ENCODE measurements around the gene LHPP.

LHPP gene

DNA sequence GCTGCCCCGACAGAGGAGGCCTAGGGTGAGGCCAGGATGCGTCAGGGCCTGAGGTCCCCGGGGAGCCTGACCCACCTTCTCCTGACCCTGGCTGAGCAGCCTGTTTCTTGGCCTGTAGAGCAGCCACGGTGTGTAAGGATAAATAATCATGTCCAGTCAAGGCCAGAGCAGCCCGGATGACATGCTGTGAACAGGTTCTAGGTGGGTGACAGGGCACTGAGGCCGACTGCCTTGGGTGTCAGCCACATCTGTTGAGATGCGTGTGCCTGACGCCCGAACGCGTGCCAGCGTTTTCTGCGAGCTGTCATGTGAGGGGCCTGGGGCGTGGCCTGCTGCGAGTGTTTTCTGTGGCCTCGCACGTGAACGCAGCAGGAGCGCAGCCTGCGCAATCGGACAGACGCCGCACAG lies 164.2 kb downstream of the LHPP start:
- DNase-seq = no peak

DNA sequence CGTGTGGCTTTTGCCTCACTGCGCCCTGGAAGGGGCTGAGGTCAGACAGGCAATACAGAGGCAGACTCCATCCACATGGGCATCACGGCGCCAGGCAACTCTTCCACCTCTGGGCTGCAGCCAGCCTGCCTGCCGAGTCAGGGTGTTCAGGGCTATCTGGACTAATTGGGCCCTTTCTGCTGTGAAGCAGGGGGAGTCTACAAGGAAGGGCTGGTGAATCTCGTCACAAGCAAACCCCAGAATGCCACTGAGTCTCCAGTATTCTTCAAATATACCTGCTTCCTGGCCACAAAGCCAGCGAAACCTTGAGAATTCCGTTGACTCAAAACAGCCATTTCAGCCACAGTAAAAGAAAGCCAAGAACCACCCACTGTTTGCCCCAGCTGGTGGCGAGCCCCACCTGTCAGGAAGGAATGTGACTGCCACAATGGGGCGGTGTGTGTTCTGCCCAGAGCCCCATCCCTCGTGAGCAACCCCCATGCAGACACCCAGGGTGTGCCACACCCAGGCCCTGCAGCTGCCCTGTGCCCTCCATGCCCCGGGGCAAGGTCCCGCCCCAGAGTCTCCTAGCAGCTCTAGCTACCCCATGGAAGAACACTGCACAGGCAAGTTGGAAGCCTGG lies 165.2 kb downstream of the LHPP start:
- no peak for DNase-seq

DNA sequence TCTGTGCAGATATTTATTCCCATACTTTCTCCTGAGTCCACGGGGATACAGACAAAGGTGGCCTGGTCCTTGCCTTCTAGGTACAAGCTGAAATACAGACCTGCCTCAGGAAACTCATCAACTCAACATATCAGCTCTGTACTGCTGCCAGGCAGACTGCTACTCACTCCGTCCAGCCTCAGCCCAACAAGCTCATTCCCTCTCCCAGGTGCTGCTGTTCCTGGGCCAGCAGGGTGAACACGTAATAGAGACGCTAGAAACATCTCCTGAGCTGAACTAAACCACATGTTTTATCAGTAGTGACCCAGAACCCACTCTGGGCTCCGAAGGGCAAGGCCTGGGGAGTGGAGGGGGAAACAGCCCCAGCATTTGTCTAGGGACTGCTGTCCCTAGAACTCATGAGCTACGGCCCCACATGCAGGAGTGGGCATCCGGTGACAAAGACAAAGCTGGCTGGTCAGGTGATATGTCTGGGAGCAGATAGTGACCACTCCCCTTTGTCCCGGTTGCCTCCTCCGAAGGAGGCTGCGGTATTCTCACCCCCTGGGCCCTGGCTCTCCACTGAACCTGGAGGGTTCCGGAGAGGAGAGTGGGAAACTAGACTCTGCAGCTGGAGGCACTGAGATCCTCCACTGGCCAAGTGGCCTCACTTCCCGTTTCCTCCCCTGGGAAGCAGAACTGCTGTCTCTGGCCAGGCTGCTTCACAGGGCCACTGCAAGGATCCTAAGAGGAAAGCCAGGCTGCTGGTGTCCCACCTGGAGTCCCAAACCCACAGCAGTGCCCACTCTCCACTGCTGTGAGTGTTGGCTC lies 166.4 kb downstream of the LHPP start:
- DNase-seq = no peak

DNA sequence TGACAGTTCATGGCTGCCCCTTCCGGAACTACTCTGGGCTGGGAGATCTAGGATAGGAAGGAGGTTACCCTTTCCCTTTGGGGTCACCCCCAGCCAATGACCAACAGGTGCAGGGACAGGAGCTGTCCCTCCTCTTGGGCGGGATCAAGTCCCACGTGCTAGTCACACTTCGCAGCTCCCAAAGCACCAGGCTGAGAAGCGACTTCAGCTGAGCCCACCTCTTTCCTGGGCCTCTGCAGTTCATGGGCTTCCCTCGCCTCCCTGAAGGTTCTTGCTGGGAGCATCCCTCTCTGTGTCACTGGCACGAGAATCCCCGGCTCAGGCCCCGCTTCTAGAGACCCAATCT lies 167.0 kb downstream of the LHPP start:
- DNase-seq = no peak

DNA sequence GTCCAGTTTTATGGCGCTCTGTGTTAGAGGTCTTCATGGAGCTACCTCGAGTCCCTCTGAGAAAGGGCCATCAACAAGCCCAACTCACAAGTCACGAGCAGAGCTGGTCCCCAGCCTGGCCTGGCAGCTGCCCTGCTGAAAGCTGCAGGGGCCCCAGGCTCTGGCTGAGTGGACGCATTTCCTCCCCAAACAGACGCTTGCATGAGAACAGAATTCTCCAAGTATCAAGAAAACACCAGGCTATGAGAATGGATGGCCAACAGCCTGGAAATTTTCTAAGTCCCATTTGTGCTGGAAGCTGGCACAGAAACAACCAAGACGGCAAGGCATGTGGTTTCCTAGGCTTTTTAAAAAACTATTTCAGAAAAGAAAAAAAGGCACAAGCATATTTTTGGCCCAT lies 167.8 kb downstream of the LHPP start:
- DNase-seq = peak in 7 of 14 donors; percentile 53 to 75 (median 67)

DNA sequence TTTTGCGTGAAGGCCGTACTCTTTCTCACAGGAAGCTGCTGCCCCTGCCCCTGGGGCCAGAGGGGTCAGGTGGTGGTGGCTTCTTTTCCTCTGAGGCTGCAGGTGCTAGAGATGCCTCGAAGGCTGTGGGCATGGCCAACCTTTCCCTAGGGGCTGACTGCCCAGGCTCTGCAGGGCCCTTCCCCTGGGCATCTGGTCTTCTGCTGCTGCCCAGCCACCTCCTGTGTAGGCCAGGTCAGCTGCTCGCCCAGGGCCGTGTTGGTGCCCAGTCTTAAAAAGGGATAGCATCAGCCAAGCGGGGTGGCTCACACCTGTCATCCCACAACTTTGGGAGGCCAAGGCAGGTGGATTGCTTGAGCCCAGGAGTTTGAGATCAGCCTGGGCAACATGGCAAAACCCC lies 168.2 kb downstream of the LHPP start:
- DNase-seq = peak in 2 of 14 donors; percentile 60 to 70

DNA sequence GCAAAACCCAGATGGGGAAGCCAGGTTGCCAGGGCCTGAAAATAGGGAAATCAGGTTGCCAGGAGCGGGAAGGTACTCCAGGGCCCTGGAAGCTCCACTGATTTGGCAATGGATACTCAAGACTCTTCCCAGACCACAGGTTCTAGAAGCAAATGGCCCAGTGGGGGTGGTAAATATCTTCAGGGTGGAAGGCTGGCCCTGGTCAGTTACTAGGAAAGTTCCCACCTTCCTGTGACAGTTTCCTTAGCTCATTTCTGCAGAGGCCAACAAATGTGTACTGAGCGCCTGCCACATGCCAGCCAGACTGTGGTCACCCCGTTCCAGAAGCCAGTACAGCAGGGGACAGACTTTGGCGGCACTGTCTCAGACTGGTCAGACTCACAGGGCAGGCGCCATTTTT lies 168.9 kb downstream of the LHPP start:
- DNase-seq = peak in 4 of 14 donors; percentile 39 to 92 (median 61)

DNA sequence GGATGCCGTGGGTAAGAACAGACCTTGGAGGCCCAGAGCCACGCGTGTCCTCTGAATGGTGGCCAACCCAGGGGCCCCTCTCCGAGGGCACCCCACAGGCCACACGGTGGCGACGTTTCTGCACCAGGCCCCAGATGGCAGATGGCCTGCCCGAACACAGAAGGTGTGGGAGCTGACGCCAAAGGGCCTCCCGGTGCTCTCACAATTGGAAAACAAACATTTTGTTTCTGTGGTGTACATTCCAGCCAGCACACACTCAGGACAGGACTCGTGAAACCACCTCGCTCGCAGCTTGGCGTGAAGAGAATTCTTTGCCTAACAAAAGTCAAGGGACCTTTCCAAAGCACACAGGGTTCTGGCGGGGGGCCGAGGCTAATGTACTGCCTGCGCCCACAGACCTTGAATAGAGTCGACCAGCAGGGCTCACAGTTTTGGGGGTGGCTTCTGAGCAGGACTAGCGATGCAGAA lies 170.5 kb downstream of the LHPP start:
- DNase-seq = peak in 3 of 14 donors; percentile 35 to 90 (median 63)

DNA sequence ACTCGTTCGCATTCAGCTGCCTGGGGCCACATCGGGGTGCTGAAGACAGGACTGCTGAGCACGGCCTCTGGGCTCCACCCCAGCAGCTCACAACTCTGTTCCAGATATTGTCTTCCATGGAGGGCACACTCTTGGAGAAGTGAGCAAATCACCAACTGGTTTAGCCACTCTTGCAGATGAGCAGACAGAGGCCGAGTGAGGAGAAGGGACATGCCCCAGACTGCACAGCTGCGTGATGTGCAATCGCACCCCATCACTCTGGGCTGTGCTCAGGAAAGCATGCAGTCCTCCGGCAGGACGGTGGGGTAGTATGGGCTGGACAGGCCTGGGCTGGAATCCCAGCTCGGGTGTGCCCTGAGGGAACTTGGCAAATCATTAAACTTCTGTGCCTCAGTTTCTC lies 170.9 kb downstream of the LHPP start:
- no peak for DNase-seq

DNA sequence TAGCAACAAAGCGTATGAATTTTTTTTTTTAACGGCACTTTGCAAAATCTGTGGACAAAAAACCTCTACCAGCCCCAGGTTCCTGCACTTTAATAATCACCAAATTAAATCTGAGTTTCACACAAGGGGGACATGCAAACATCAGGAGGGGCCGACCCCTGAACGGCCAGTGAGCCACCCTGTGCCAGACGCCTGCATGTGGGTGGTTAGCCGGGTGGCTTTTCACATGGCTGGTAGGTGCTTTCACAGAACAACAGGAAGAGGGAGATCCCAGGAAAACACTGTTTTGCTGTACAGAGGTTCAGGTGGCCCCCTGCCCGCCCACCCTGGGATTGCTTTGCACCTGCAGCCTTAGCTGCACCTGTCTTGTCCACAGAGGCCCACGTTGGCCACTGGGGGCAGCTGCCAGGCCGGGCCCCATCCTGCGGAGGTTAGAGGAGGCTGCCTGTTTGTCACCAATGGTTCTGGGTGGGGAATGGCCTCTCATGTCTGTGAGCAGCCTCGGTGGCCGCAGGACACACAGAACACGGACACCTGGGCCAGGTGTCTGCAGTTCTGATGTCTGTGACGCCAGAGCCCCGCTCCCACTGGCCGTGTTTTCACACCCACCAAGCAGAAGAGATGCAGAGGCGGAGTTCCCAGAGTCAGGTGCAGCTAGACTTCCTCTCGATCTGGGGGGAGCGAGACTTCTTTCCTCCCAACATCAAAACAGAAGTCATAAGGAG lies 174.8 kb downstream of the LHPP start:
- DNase-seq = no peak

DNA sequence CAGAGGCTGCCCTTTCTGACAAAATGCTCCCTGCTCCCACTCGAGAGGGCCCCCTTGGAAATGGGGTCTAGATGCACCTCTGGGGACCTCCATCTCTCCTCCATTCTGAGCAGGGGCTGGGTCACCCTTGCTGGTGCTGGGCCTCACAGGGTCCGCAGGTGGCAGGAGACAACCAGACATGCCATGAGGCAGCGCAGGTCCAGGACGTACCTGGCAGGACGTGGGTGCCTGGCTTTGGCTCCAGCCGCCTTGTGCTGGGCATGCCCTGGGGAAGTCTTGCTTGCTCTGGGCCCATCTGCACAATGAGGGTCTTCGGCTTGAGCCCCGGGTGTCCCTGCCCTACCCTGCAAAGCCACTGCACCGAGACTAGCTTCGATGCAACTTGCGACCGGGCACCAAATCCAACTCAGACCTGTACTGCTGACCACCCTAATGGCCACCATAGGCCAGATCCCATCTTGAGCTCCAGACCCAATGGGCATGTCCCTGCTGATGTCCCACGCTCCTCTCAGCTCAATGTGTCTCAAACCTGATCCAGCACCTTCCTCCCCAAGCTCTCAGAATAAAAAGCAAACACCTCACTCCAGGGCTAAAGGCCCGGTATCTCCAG lies 175.6 kb downstream of the LHPP start:
- DNase-seq = no peak

DNA sequence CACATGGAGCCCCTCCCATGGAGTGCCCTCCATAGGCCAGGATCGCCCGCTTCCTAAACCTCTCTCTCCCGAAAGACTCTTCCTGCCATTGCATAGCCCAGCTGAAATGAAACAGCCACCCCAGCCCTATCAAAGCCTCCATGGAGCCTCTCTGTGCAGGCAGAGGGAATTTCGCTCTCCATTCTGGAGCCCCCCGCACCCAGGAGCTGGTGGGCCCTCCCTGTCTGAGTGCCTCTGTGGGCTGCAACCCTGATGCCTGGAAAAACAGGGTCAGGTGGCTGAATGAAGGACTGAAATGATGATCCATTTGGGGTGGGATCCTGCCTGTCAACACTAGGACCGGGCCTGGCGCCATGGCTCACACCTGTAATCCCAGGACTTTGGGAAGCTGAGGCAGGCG lies 176.1 kb downstream of the LHPP start:
- DNase-seq = no peak

DNA sequence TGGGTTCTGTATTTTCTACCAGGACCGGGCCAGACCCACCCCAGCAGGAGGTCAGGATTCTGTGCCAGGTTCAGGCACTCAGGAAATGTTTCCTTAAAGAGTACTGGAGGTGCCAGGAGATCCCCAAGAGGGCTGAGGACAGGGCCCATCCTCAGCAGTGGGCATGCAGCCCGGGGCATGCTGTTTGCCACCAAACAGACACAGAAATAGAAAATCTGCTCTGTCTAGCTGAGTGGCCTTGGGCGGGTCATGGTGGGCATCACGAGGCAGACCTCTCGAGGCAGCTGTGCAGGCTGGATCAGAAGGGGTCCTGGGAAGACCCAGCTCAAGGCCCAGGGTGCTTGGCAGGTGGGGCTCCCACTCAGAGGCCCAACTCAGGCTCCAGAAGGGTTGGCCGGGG lies 177.6 kb downstream of the LHPP start:
- no peak for DNase-seq

DNA sequence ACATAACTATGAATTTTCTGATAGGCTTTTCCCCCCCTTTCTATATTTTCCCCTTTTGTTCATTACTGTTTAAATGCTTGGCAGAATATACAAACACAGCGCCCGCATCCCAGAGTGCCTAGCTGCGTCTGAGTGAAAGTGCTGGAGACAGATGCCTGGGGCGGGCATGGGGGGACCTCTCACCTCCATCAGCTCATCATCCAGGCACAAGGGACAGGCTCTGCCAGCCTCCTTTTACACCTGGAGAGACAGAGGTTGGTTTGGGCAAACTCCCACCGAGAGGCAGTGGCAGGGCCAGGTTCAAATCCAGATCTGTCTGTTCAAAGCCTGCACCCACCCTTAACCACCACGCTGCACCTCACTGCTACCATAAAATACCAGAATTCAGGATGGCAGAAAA lies 178.0 kb downstream of the LHPP start:
- no peak for DNase-seq

DNA sequence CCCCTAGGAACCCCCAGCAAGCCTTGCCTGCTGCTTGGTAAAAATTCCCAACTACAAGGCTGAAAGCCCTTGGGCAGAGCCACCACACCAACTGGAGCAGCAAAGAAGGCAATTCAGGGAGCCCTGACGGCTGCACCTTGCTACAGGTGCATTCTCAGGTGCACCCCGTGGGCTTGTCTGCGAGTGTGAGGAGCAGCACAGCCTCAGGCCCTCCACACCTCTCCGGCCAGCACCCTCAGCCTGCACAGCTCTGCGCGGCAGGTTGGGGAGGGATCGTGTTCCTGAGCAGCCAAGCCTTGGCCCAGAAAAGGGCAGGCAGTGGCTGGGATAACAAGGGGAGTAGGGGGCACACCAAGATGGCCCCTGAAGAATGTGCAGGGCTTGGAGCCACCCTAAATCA lies 178.4 kb downstream of the LHPP start:
- DNase-seq = no peak

DNA sequence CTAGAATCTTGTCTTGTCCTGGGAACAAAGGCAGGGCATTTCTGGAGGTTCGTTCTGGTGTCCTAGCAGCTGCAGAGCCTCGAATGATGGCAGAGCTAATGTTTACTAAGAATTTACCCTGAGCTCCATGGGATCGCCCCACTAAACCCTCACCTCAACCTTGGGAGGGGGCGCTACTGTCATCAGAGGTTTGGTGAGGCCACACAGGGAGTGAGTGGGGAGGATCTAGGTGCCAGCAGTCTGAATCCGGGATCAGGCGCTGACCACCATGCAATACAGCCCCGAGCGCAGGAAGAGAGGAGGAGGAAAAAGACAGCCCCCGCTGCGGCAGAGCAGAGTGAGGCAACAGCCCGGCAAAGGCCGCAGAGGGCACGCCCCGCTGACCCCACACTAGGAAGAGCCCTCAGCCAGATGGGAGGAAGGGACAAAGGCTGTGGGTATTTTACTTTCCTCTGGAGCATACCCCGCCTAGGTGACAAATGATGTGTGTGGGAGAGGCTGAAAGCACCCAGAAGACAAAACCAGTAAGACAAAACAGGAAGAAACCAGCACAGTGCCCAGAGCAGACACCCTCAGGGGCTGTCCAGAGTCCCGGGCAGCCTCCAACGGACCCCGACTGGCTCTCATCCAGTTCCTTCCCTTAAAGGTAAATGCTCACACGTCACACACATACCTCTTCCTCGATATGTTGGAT lies 179.1 kb downstream of the LHPP start:
- peak in 1 of 14 donors; percentile 58 for DNase-seq

DNA sequence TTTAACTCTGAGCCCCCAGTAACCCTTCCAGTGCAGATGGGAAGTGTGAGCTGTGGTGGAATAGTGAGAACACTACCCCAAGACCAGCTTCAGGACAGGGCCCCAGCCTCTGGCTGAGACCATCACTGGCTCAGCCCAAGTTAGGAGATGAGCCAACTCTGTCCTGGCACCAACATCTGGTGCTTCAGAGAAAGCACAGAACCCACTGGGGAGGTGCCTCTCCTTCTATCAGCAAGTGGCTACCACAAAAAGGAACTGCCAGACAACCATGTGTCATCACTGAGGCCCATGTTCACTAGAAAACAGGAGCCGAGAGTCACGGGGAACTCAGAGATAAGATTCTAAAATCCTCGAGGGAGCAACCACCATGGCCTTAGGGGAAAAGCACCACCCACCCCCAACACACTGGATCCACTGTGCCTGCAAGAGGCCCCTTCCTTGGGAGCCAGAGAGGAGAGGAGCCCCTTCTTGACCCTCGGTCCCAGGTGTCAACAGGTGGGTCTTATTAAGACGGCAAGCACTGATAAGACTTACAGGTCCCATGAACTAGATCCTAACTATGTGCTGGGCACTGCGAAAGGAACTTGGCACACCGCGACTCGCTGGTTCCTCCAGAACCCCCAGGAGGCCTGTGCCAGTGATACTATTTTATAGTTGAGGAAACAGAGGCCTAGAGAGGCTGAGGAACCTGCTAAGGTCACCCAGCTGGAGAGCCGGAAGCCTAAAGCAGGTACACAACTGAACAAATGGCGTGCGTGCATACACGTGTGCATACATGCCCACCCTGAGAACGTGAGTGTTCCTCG lies 179.9 kb downstream of the LHPP start:
- peak in 2 of 14 donors; percentile 52 to 59 for DNase-seq

DNA sequence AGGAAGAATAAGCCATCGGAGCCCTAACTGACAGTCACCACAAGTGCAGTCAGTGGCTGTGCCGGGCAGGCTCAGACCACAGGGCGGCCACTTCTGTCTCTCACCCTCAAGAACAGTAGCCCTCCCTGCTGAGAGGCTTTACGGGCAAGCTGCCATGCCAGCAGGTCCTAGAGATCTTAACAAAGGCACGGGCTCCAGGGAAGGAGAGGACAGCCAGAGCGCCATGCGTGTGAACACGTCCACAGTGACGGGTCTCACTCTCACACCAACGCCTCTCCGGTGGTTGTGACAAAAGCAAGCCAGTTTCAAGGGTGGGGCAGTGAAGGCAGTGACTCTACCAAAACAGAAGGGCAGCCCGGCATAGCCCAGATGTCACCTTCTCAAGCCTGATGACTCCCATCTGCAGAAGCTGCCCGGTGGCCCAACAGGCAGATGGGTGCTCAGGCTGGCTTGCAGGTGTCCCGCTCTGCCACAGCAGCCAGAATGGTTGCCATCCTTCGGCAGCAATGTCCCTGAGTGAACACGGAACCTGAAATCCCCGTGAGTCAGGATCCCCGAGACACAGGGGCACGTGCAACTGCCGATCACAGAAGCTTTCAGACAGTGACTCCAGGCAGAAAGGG lies 180.6 kb downstream of the LHPP start:
- peak in 2 of 14 donors; percentile 24 to 63 for DNase-seq

DNA sequence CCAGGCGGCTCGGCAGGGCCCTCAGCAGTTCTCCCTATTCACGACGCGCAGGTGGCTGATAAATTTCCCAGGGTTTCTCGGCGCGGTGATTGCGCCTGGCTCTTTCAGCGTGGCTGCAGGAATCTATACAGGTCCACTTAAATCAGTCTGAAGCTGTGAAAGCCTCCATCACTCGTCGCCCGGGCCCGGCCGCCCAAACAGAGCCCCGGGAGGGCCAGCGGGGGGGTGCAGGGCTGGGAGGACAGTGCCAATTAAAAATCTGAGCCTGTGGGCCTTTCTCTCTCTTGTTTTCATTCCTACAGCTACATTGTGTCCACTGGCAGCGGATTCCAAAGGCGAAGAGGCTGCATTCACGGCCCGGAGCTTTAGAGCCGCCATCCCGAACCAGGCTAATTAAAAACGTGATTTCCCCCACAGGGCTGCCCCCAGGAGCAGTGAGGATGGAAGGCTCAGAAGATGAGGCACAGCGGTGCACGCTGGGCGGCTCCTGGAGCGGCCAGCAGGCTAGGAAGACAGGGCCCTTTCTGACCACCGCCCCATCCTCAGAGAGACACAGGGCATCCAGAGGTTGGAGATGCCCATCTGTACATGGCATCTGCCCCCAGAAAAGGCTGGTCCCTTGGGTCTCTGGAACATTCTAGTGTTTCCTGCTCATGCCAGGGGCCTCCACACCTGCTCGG lies 181.8 kb downstream of the LHPP start:
- DNase-seq = no peak

DNA sequence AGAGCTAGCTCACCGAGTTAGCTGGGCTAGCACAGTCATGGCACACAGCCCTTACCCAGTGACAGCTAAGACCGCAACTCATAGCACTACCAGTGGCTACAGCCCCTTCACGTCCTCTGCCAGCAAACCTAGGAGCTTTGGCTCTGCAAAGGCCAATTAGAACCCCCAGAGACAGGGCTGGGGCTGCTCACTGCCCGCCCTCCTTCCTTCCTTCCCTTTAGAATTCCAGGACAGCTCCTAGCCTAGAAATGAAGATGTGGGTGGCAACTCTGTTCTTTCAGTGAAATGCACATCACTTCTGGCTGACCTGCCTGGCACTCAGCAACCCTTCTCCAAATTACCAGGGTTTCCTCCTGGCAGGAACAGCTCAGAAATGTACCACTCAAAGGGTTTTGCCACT lies 182.6 kb downstream of the LHPP start:
- no peak for DNase-seq
